OCI-LY3 (cell line): ENCODE data around the gene KCNQ1.

Experiments used
- H2AFZ ChIP-seq: fragments of 200-600, 300-600 bp; shearing (Covaris generic); 2 replicates; pipeline ENCODE4 v1.6.0; 2014; ENCODE audit warnings: antibody characterized with exemption, low read depth, low read length
- H3K27ac ChIP-seq: fragments of 200-600, 300-600 bp; sonication (generic); 2 replicates; pipeline ENCODE4 v1.5.1; 2014; ENCODE audit warnings: mild to moderate bottlenecking, low read length, moderate library complexity, mixed read lengths
- H3K27me3 ChIP-seq: fragments of 200-600, 300-600 bp; sonication (generic); 2 replicates; pipeline ENCODE4 v1.6.1; 2014; ENCODE audit warnings: low read depth, low read length, mixed read lengths
- H3K36me3 ChIP-seq: fragments of 200-600, 300-600 bp; sonication (generic); replicated peaks from 2 replicates; pipeline ENCODE3; 2014; ENCODE audit warnings: low read depth, low read length, mixed read lengths
- H3K4me1 ChIP-seq: fragments of 300-600, 200-600 bp; sonication (generic); 2 replicates; pipeline ENCODE4 v1.6.1; 2014; ENCODE audit warnings: low read length, mixed read lengths
- H3K4me2 ChIP-seq: fragments of 200-600, 300-600 bp; sonication (generic); 2 replicates; pipeline ENCODE4 v1.6.1; 2014; ENCODE audit warnings: low read length, mixed read lengths
- H3K4me3 ChIP-seq: fragments of 300-600, 200-600 bp; sonication (generic); 2 replicates; pipeline ENCODE4 v1.5.1; 2014; ENCODE audit warnings: antibody characterized with exemption, mild to moderate bottlenecking, low read length, moderate library complexity
- H3K79me2 ChIP-seq: fragments of 300-600, 200-600 bp; shearing (Covaris generic); 2 replicates; pipeline ENCODE4 v1.6.1; 2014; ENCODE audit warnings: mild to moderate bottlenecking, low read length, mixed read lengths
- H3K9ac ChIP-seq: fragments of 300-600, 200-600 bp; shearing (Covaris generic); 2 replicates; pipeline ENCODE4 v1.6.0; 2014; ENCODE audit warnings: mild to moderate bottlenecking, low read length, moderate library complexity
- H3K9me3 ChIP-seq: fragments of 200-600, 300-600 bp; shearing (Covaris generic); 2 replicates; pipeline ENCODE4 v1.6.1; 2014; ENCODE audit warnings: low read length, mixed read lengths; ENCODE audit not compliant: insufficient read depth
- H4K20me1 ChIP-seq: fragments of 200-600, 300-600 bp; sonication (generic); 2 replicates; pipeline ENCODE4 v1.6.1; 2016; ENCODE audit warnings: low read length, mixed read lengths; ENCODE audit not compliant: insufficient read depth
- CTCF ChIP-seq: fragments of 200-600, 300-600 bp; sonication (generic); IDR thresholded peaks from 2 replicates; pipeline ENCODE4 v1.5.1; 2014; ENCODE audit warnings: antibody characterized with exemption, low read length, low read depth
- EZH2phosphoT487 ChIP-seq: fragments of 200-600 bp; shearing (Covaris generic); IDR thresholded peaks from 2 replicates; pipeline ENCODE4 v1.6.1; 2018; ENCODE audit warnings: antibody characterized with exemption, mixed run types, low read depth

Gene KCNQ1

GRCh38 chr11:2435288-2436012 is 9.4 kb upstream of the KCNQ1 start:
- Histone ChIP-seq H3K27me3 (no peaks in the 10 kb centered on the region), H3K4me1 (no peaks in the 10 kb centered on the region), H3K79me2 (no peaks in the 10 kb centered on the region), H3K4me2 (no peak overlapping the region), H2AFZ (no peak overlapping the region), H4K20me1 (no peaks in the 10 kb centered on the region), H3K9me3 (no peaks in the 10 kb centered on the region), H3K27ac (no peak overlapping the region), H3K36me3 (no peaks in the 10 kb centered on the region), H3K4me3 (no peak overlapping the region), H3K9ac (no peak overlapping the region)
- no peak for TF ChIP-seq CTCF
- no peak for TF ChIP-seq EZH2phosphoT487

GRCh38 chr11:2436013-2436520 is 8.7 kb upstream of the KCNQ1 start:
- Histone ChIP-seq H2AFZ (no peak overlapping the region), H3K9me3 (no peaks in the 10 kb centered on the region)

GRCh38 chr11:2436521-2437031 is 8.2 kb upstream of the KCNQ1 start:
- H3K27me3 ChIP-seq = 0 out of 2 replicates have a peak, but pooled peaks cover 3% of the 10 kb centered on the region
- no peak overlapping the region for H3K4me2 ChIP-seq
- H3K79me2 ChIP-seq = no peaks in the 10 kb centered on the region
- H3K4me1 ChIP-seq = no peaks in the 10 kb centered on the region
- H3K36me3 ChIP-seq = no peaks in the 10 kb centered on the region
- no peak overlapping the region for H2AFZ ChIP-seq
- no peak for TF ChIP-seq EZH2phosphoT487
- TF ChIP-seq CTCF = no peak
- no peaks in the 10 kb centered on the region for H3K9me3 ChIP-seq
- H3K4me3 ChIP-seq = no peak overlapping the region
- H3K27ac ChIP-seq = no peak overlapping the region
- H3K9ac ChIP-seq = no peak overlapping the region
- H4K20me1 ChIP-seq = no peaks in the 10 kb centered on the region

More at GRCh38 chr11:2436013-2436520, 8.7 kb upstream of the KCNQ1 start:
- Histone ChIP-seq H3K27me3 (0 out of 2 replicates have a peak, but pooled peaks cover 3% of the 10 kb centered on the region), H3K36me3 (no peaks in the 10 kb centered on the region), H3K4me1 (no peaks in the 10 kb centered on the region), H3K4me3 (no peak overlapping the region), H3K4me2 (no peak overlapping the region), H3K9ac (no peak overlapping the region), H4K20me1 (no peaks in the 10 kb centered on the region), H3K27ac (no peak overlapping the region), H3K79me2 (no peaks in the 10 kb centered on the region)
- TF ChIP-seq EZH2phosphoT487 (no peak), CTCF (no peak)

- Histone ChIP-seq H3K27ac (no peak overlapping the region), H3K36me3 (no peaks in the 10 kb centered on the region), H4K20me1 (no peaks in the 10 kb centered on the region), H3K9ac (no peak overlapping the region), H3K4me3 (no peak overlapping the region), H3K4me2 (no peak overlapping the region), H3K4me1 (no peaks in the 10 kb centered on the region), H3K9me3 (no peaks in the 10 kb centered on the region), H3K79me2 (no peaks in the 10 kb centered on the region), H3K27me3 (0 out of 2 replicates have a peak, but pooled peaks cover 6% of the 10 kb centered on the region), H2AFZ (no peak overlapping the region)
- TF ChIP-seq EZH2phosphoT487 (no peak), CTCF (no peak)
Observed at GRCh38 chr11:2437516-2437915, 7.3 kb upstream of the KCNQ1 start.
